Glomerular visceral epithelial cell (primary cell): ENCODE results near the gene TMPRSS7.
A peak's percentile ranks its signal among the peaks of the same experiment; 100 is the strongest.

Experiments
- DNase-seq: peaks from one replicate; pipeline ENCODE4 v3.0.0-alpha.2; 2016; ENCODE audit errors: extremely low spot score

The TMPRSS7 gene

GRCh38 chr3:112101916-112102315, 67.4 kb downstream of the TMPRSS7 start:
- DNase-seq, result peak; percentile 93

- no peak for DNase-seq
Measured at GRCh38 chr3:112104774-112105173, 70.2 kb downstream of the TMPRSS7 start.

- no peak for DNase-seq
Measured at GRCh38 chr3:112109322-112109721, 74.8 kb downstream of the TMPRSS7 start.

- peak; percentile 54 for DNase-seq
Measured at GRCh38 chr3:112111785-112112402, 77.4 kb downstream of the TMPRSS7 start.

- no peak for DNase-seq
Measured at GRCh38 chr3:112114576-112115160, 80.1 kb downstream of the TMPRSS7 start.

- DNase-seq, result no peak
Measured at GRCh38 chr3:112115161-112115739, 80.7 kb downstream of the TMPRSS7 start.

- no peak for DNase-seq
Measured at GRCh38 chr3:112115806-112116383, 81.4 kb downstream of the TMPRSS7 start.

- no peak for DNase-seq
Measured at GRCh38 chr3:112116748-112117186, 82.2 kb downstream of the TMPRSS7 start.

GRCh38 chr3:112117415-112117814, 82.9 kb downstream of the TMPRSS7 start:
- no peak for DNase-seq

GRCh38 chr3:112117841-112118571, 83.5 kb downstream of the TMPRSS7 start:
- no peak for DNase-seq

GRCh38 chr3:112119962-112120836, 85.7 kb downstream of the TMPRSS7 start:
- DNase-seq, result no peak

- DNase-seq, result no peak
Measured at GRCh38 chr3:112121577-112122547, 87.3 kb downstream of the TMPRSS7 start.

GRCh38 chr3:112122870-112123269, 88.3 kb downstream of the TMPRSS7 start:
- DNase-seq, result no peak

- DNase-seq, result no peak
Measured at GRCh38 chr3:112123548-112123947, 89.0 kb downstream of the TMPRSS7 start.

GRCh38 chr3:112124907-112125607, 90.5 kb downstream of the TMPRSS7 start:
- DNase-seq, result no peak

GRCh38 chr3:112126511-112126911, 92.0 kb downstream of the TMPRSS7 start:
- DNase-seq, result peak; percentile 7

GRCh38 chr3:112127522-112128494, 93.3 kb downstream of the TMPRSS7 start:
- DNase-seq, result no peak
